Hepatocyte (in vitro differentiated cells): ENCODE data around the gene C20orf173. TPM values are rescaled to one million over a fixed set of nuclear protein-coding genes. Genes with fewer than 3 reads are reported as not detected.

Experiments
- DNase-seq: peaks from one replicate; pipeline ENCODE4 v3.0.0-alpha.2; 2016; ENCODE audit warnings: low spot score
- H2AFZ ChIP-seq: fragments of 200-600 bp; sonication (generic); 2 replicates; pipeline ENCODE4 v1.6.0; 2016; ENCODE audit warnings: antibody characterized with exemption, mild to moderate bottlenecking
- H3K27ac ChIP-seq: fragments of 200-600 bp; sonication (generic); 2 replicates; pipeline ENCODE4 v1.5.1; 2016; ENCODE audit warnings: mild to moderate bottlenecking
- H3K27me3 ChIP-seq: fragments of 200-600 bp; sonication (generic); 2 replicates; pipeline ENCODE4 v1.6.1; 2016
- H3K36me3 ChIP-seq: fragments of 200-600 bp; sonication (generic); replicated peaks from 2 replicates; pipeline ENCODE4 v1.5.1; 2016; ENCODE audit warnings: low read depth; ENCODE audit not compliant: insufficient read depth
- H3K4me1 ChIP-seq: fragments of 200-600 bp; sonication (generic); 2 replicates; pipeline ENCODE4 v1.5.1; 2016; ENCODE audit warnings: mild to moderate bottlenecking, moderate library complexity; ENCODE audit not compliant: insufficient read depth
- H3K4me2 ChIP-seq: fragments of 200-600 bp; sonication (generic); 2 replicates; pipeline ENCODE4 v1.6.0; 2016
- H3K4me3 ChIP-seq: fragments of 200-600 bp; sonication (generic); 2 replicates; pipeline ENCODE4 v1.5.1; 2016; ENCODE audit warnings: mild to moderate bottlenecking
- H3K79me2 ChIP-seq: fragments of 200-600 bp; sonication (generic); 2 replicates; pipeline ENCODE4 v1.6.0; 2017; ENCODE audit warnings: mild to moderate bottlenecking
- H3K9me2 ChIP-seq: fragments of 200-600 bp; sonication (generic); replicated peaks from 2 replicates; pipeline ENCODE4 v1.6.0; 2017; ENCODE audit warnings: mild to moderate bottlenecking; ENCODE audit not compliant: insufficient read depth
- H3K9me3 ChIP-seq: fragments of 200-600 bp; sonication (generic); 2 replicates; pipeline ENCODE4 v1.5.1; 2016; ENCODE audit warnings: low read depth, mild to moderate bottlenecking
- H4K20me1 ChIP-seq: fragments of 200-600 bp; sonication (generic); 2 replicates; pipeline ENCODE4 v1.6.0; 2016; ENCODE audit warnings: mild to moderate bottlenecking; ENCODE audit not compliant: insufficient read depth, poor library complexity, severe bottlenecking
- EZH2 ChIP-seq: fragments of 200-600 bp; sonication (generic); IDR thresholded peaks from 2 replicates; pipeline ENCODE4 v1.6.1; 2016; ENCODE audit warnings: antibody characterized with exemption, mild to moderate bottlenecking, borderline replicate concordance
- EZH2phosphoT487 ChIP-seq: fragments of 200-600 bp; sonication (generic); IDR thresholded peaks from one replicate; pipeline ENCODE4 v1.6.1; 2018; ENCODE audit warnings: antibody characterized with exemption, mild to moderate bottlenecking, low read depth, moderate library complexity; ENCODE audit not compliant: unreplicated experiment, severe bottlenecking
- WGBS: methylation state at CpG from one replicate; pipeline ENCODE4 v1.1.6; 2016; ENCODE audit warnings: low lambda C conversion rate; ENCODE audit errors: missing lambda C conversion rate; 5-methylcytosine and 5-hydroxymethylcytosine counted together
- polyA plus RNA-seq: library from polyadenylated mRNA; unstranded; fragments of >200 nt; fragmentation: Nextera tagmentation; extraction: Ambion mirVana; gene quantifications from 2 replicates; pipeline ENCODE4 v1.2.1, GENCODE V29; 2016
- total RNA-seq: library from RNA; depleted of rRNA; stranded (reverse); fragments of >200 nt; gene quantifications from 2 replicates; pipeline ENCODE4 v1.2.3, GENCODE V29; 2014
- TF ChIP-seq, protein P1 (sequence below): fragments of 200-600 bp; sonication (generic); IDR thresholded peaks from 2 replicates; pipeline ENCODE4 v1.5.1; 2016; ENCODE audit warnings: antibody characterized with exemption, mild to moderate bottlenecking; ENCODE audit not compliant: poor library complexity

C20orf173 gene
- total and polyA plus RNA-seq, 2 experiments from 2014 or later, result not detected

DNA sequence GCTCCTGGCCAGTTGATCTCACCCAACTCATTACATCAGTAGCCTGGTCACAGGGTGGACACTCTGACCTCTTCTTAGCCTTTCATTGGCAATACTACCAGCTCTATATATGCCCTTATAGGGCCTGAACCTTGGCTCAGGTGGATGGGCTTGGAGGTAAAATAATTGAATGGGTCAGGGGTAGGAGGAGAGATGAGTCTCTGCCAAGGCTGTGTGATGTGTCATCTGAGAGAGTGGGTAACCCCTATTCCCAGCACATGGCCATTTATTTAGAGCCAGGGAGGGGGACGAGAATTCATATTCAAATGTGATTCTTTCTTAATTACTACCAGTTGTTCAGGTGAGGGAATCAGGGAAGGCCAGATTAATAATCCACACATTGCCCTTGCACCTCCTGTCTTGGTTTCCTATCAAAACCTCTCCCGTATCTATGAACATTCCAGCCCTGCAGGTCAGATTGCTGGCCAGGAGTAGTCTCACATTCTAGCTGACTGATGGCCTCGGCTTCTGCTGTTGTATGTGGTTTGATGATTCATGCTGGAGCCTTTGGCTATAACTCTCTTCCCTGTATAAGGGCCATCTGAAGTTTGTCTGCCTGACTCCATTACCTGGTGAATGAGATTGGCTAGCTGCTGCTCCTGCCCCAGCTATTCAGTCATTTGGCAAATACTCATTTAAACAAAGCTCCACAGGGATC is 13.4 kb downstream of the C20orf173 start:
- Histone ChIP-seq H3K27me3 (no peaks in the 10 kb centered on the region), H3K36me3 (no peaks in the 10 kb centered on the region), H3K27ac (no peak overlapping the region), H3K4me2 (no peak overlapping the region), H3K79me2 (no peaks in the 10 kb centered on the region), H3K4me1 (no peaks in the 10 kb centered on the region), H4K20me1 (no peaks in the 10 kb centered on the region), H3K9me3 (no peaks in the 10 kb centered on the region), H3K9me2 (no peaks in the 10 kb centered on the region), H3K4me3 (no peak overlapping the region), H2AFZ (no peak overlapping the region)
- 68% methylated on average over 3 of the region's 3 CpGs for WGBS
- peak; percentile 54 for DNase-seq
- TF ChIP-seq EZH2phosphoT487, result no peak
- no peak for TF ChIP-seq EZH2
- TF ChIP-seq, protein P1, sequence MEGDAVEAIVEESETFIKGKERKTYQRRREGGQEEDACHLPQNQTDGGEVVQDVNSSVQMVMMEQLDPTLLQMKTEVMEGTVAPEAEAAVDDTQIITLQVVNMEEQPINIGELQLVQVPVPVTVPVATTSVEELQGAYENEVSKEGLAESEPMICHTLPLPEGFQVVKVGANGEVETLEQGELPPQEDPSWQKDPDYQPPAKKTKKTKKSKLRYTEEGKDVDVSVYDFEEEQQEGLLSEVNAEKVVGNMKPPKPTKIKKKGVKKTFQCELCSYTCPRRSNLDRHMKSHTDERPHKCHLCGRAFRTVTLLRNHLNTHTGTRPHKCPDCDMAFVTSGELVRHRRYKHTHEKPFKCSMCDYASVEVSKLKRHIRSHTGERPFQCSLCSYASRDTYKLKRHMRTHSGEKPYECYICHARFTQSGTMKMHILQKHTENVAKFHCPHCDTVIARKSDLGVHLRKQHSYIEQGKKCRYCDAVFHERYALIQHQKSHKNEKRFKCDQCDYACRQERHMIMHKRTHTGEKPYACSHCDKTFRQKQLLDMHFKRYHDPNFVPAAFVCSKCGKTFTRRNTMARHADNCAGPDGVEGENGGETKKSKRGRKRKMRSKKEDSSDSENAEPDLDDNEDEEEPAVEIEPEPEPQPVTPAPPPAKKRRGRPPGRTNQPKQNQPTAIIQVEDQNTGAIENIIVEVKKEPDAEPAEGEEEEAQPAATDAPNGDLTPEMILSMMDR, result no peak

- no peaks in the 10 kb centered on the region for H3K27me3 ChIP-seq
- H3K79me2 ChIP-seq, result no peaks in the 10 kb centered on the region
- H3K4me2 ChIP-seq, result no peak overlapping the region
- H3K4me3 ChIP-seq, result no peak overlapping the region
- H4K20me1 ChIP-seq, result no peaks in the 10 kb centered on the region
- H3K27ac ChIP-seq, result no peak overlapping the region
- no peak for DNase-seq
- H3K36me3 ChIP-seq, result no peaks in the 10 kb centered on the region
- WGBS, result 100% methylated on average over 3 of the region's 4 CpGs
- TF ChIP-seq, protein P1, result no peak
- no peak overlapping the region for H2AFZ ChIP-seq
- no peaks in the 10 kb centered on the region for H3K4me1 ChIP-seq
- no peaks in the 10 kb centered on the region for H3K9me2 ChIP-seq
- H3K9me3 ChIP-seq, result no peaks in the 10 kb centered on the region
Observed at GRCh38 chr20:35515341-35515740, 14.1 kb downstream of the C20orf173 start.

- Histone ChIP-seq H3K4me2 (no peak overlapping the region), H3K9me3 (no peaks in the 10 kb centered on the region), H2AFZ (no peak overlapping the region), H3K27me3 (no peaks in the 10 kb centered on the region), H4K20me1 (no peaks in the 10 kb centered on the region), H3K4me3 (no peak overlapping the region), H3K36me3 (no peaks in the 10 kb centered on the region), H3K27ac (no peak overlapping the region), H3K4me1 (no peaks in the 10 kb centered on the region), H3K79me2 (no peaks in the 10 kb centered on the region), H3K9me2 (no peaks in the 10 kb centered on the region)
- TF ChIP-seq EZH2phosphoT487 (no peak), EZH2 (no peak)
- TF ChIP-seq, protein P1, result no peak
- DNase-seq, result no peak
- WGBS, result 87% methylated on average over 11 of the region's 11 CpGs
Observed at GRCh38 chr20:35514371-35514932, 15.0 kb downstream of the C20orf173 start.
